Natural killer cell (primary cell): ENCODE measurements around the gene RMI1. TPM values are rescaled to one million over a fixed set of nuclear protein-coding genes. Genes with fewer than 3 reads are reported as not detected.

Experiments
- ATAC-seq, 3 donors: fragments of 150-1000 bp in 2 of 3; fragments of 200-7000 bp in 1 of 3; cut with Tn5 transposase; 1 replicate in 1 of 3; 2 replicates in 2 of 3; pipeline ENCODE4 v1.10.0; 2021; ENCODE audit warnings: mild to moderate bottlenecking in 2 of 3, moderate library complexity in 2 of 3
- DNase-seq, 2 donors: peaks; one replicate each; pipeline versions ENCODE4 v3.0.0 to v3.0.0-alpha.2; 2013 to 2021; ENCODE audit warnings: mixed read lengths in 1 of 2
- H3K27ac ChIP-seq: one replicate; pipeline ENCODE4 v1.5.1; 2013; ENCODE audit warnings: mild to moderate bottlenecking, low read length
- H3K27me3 ChIP-seq: one replicate; pipeline ENCODE4 v1.6.1; 2013; ENCODE audit warnings: low read length; ENCODE audit not compliant: control insufficient read depth, insufficient read depth
- H3K36me3 ChIP-seq: one replicate; pipeline ENCODE4 v1.6.1; 2013; ENCODE audit warnings: low read length; ENCODE audit not compliant: control insufficient read depth, insufficient read depth
- H3K4me1 ChIP-seq: one replicate; pipeline ENCODE4 v1.6.1; 2013; ENCODE audit warnings: low read length; ENCODE audit not compliant: control insufficient read depth, insufficient read depth
- H3K4me3 ChIP-seq: one replicate; pipeline ENCODE4 v1.5.1; 2013; ENCODE audit warnings: low read length
- H3K9me3 ChIP-seq: one replicate; pipeline ENCODE4 v1.6.1; 2013; ENCODE audit warnings: low read length; ENCODE audit not compliant: control insufficient read depth, insufficient read depth
- H3K27ac Mint-ChIP-seq, 2 donors: one replicate each; pipeline ENCODE4 v1.8.0; 2022; ENCODE audit warnings: mild to moderate bottlenecking in 2 of 2, mixed read lengths in 2 of 2, moderate library complexity in 1 of 2
- H3K27me3 Mint-ChIP-seq, 2 donors: one replicate each; pipeline ENCODE4 v1.8.0; 2022; ENCODE audit warnings: low read depth in 2 of 2, mixed read lengths in 2 of 2
- H3K36me3 Mint-ChIP-seq: one replicate; pipeline ENCODE4 v1.8.0; 2022; ENCODE audit warnings: mixed read lengths
- H3K4me1 Mint-ChIP-seq, 2 donors: one replicate each; pipeline ENCODE4 v1.8.0; 2022; ENCODE audit warnings: mixed read lengths in 2 of 2
- H3K4me3 Mint-ChIP-seq: one replicate; pipeline ENCODE4 v1.8.0; 2022; ENCODE audit warnings: mild to moderate bottlenecking, moderate library complexity, mixed read lengths
- H3K9me3 Mint-ChIP-seq, 2 donors: one replicate each; pipeline ENCODE4 v1.8.0; 2022; ENCODE audit warnings: mixed read lengths in 2 of 2
- CTCF ChIP-seq: fragments of 200-600 bp; IDR thresholded peaks from one replicate; pipeline ENCODE4 v1.8.0; 2022; ENCODE audit warnings: antibody characterized with exemption
- WGBS: methylation state at CpG from one replicate; pipeline ENCODE4 v1.1.7; 2013; ENCODE audit warnings: missing lambda C conversion rate; ENCODE audit not compliant: insufficient coverage; 5-methylcytosine and 5-hydroxymethylcytosine counted together
- intact Hi-C: fragments of 100-400 bp; cut with micrococcal nuclease; formaldehyde crosslinking; loops from one replicate; pipeline ENCODE4 v1.14.2; 2022
- total RNA-seq, 4 donors: library from RNA; stranded (reverse); fragments of 120-200 nt in 1 of 4; gene quantifications; one replicate each; pipeline versions ENCODE4 v1.2.3 to v1.2.4, GENCODE V29; 2013 to 2022

Gene RMI1
- 1 to 10 TPM; 2.8 to 5.4 (median 3.0) TPM for total RNA-seq
- 8.5 TPM for total RNA-seq (2013)

- under 1% methylated on average over 68 of the region's 69 CpGs for WGBS
- peak within 1 kb of the TSS; percentile 100 for H3K27ac Mint-ChIP-seq
- H3K27ac ChIP-seq: peak within 1 kb of the TSS; percentile 98
- H3K36me3 ChIP-seq: peaks cover 23% of the 10 kb centered on the region
- ATAC-seq (peak; percentile 77 to 92 (median 80)), DNase-seq (peak; percentile 97 to 99)
- H3K4me3 Mint-ChIP-seq: peak within 1 kb of the TSS; percentile 95
- H3K9me3 ChIP-seq: no peaks in the 10 kb centered on the region
- no peaks in the 10 kb centered on the region for H3K27me3 ChIP-seq
- H3K36me3 Mint-ChIP-seq: peaks cover 23% of the 10 kb centered on the region
- H3K9me3 Mint-ChIP-seq: no peaks in the 10 kb centered on the region
- peaks cover 6% of the 10 kb centered on the region for H3K4me1 ChIP-seq
- no peak for TF ChIP-seq CTCF
- intact Hi-C loops: loop anchor here (2.0 to 5.0 kb wide), 2 partner anchors 60 to 273 kb away; partner anchors contain the start of genes KIF27 and UBQLN1
- no peaks in the 10 kb centered on the region for H3K27me3 Mint-ChIP-seq
- peaks cover 50 to 59% of the 10 kb centered on the region in 2 donors for H3K4me1 Mint-ChIP-seq
- H3K4me3 ChIP-seq: peak within 1 kb of the TSS; percentile 96
These were observed at the start of gene RMI1 for GRCh38 chr9:83980395-83981125. RMI1 (plus strand) TSS chr9:83980805; CDS start chr9:84000987, 20,182 bp downstream.

DNA sequence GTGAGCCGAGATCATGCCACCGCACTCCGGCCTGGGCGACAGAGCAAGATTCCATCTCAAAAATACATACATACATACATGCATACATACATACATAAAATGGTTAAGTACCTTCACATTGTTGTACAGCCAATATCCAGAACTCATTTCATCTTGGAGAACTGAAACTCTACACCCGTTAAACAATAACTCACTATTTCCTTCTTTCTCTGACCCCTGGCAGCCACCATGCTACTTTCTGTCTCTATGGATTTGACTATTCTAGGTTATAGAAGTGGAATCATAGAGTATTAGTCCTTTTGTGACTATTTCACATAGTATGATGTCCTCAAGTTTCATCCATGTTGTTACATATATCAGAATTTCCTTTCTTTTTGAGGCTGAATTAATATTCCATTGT, 49.7 kb upstream of the RMI1 start:
- Histone ChIP-seq H3K36me3 (no peaks in the 10 kb centered on the region), H3K9me3 (no peaks in the 10 kb centered on the region), H3K4me1 (no peaks in the 10 kb centered on the region), H3K27me3 (no peaks in the 10 kb centered on the region), H3K4me3 (no peak overlapping the region), H3K27ac (no peak overlapping the region)
- Mint-ChIP-seq H3K36me3 (no peaks in the 10 kb centered on the region), H3K4me1 (no peaks in the 10 kb centered on the region), H3K27me3 (no peaks in the 10 kb centered on the region), H3K27ac (no peak overlapping the region), H3K4me3 (no peak overlapping the region), H3K9me3 (no peaks in the 10 kb centered on the region)
- DNase-seq (no peak), ATAC-seq (no peak)
- intact Hi-C loops: no loop called here
- WGBS: 76% methylated on average over 5 of the region's 5 CpGs
- TF ChIP-seq CTCF: no peak

- Mint-ChIP-seq H3K4me1 (no peaks in the 10 kb centered on the region), H3K36me3 (no peaks in the 10 kb centered on the region), H3K27ac (no peak overlapping the region), H3K27me3 (no peaks in the 10 kb centered on the region), H3K4me3 (no peak overlapping the region), H3K9me3 (no peaks in the 10 kb centered on the region)
- Histone ChIP-seq H3K4me1 (no peaks in the 10 kb centered on the region), H3K27me3 (no peaks in the 10 kb centered on the region), H3K4me3 (no peak overlapping the region), H3K9me3 (no peaks in the 10 kb centered on the region), H3K27ac (no peak overlapping the region), H3K36me3 (no peaks in the 10 kb centered on the region)
- intact Hi-C loops: no loop called here
- no peak for DNase-seq
- TF ChIP-seq CTCF: no peak
- ATAC-seq: no peak
- no CpG with 5 or more reads among the region's 2 CpGs for WGBS
These were observed 48.6 kb upstream of the RMI1 start for GRCh38 chr9:83932011-83932410.

- WGBS: 90% methylated on average over 2 of the region's 5 CpGs
- Histone ChIP-seq H3K36me3 (no peaks in the 10 kb centered on the region), H3K27ac (no peak overlapping the region), H3K27me3 (no peaks in the 10 kb centered on the region), H3K4me1 (no peaks in the 10 kb centered on the region), H3K4me3 (no peak overlapping the region), H3K9me3 (no peaks in the 10 kb centered on the region)
- ATAC-seq: no peak
- H3K4me3 Mint-ChIP-seq: no peak overlapping the region
- intact Hi-C loops: no loop called here
- H3K36me3 Mint-ChIP-seq: no peaks in the 10 kb centered on the region
- H3K9me3 Mint-ChIP-seq: no peaks in the 10 kb centered on the region
- no peaks in the 10 kb centered on the region for H3K27me3 Mint-ChIP-seq
- no peak for TF ChIP-seq CTCF
- no peaks in the 10 kb centered on the region for H3K4me1 Mint-ChIP-seq
- DNase-seq: no peak
- H3K27ac Mint-ChIP-seq: no peak overlapping the region
These were observed 47.8 kb upstream of the RMI1 start for GRCh38 chr9:83932851-83933250.
